SW480 (cell line): ENCODE data around the gene SRI.
"Not testable (repeated sequence)": the region's sequence is repeated elsewhere in the genome, so short reads cannot be mapped to it uniquely, and the experiment has no call there.

Source experiments
- DNase-seq: peaks from one replicate; pipeline ENCODE4 v3.0.0-alpha.2; 2016; ENCODE audit warnings: low spot score

SRI gene, protein sequence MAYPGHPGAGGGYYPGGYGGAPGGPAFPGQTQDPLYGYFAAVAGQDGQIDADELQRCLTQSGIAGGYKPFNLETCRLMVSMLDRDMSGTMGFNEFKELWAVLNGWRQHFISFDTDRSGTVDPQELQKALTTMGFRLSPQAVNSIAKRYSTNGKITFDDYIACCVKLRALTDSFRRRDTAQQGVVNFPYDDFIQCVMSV

GRCh38 chr7:88219781-88220747 is at the start of gene SRI:
SRI (minus strand) TSS chr7:88220038; CDS start chr7:88220026, 12 bp downstream.
- DNase-seq = peak; percentile 92

GRCh38 chr7:88269586-88269985 is 49.7 kb upstream of the SRI start:
- no peak for DNase-seq

DNA sequence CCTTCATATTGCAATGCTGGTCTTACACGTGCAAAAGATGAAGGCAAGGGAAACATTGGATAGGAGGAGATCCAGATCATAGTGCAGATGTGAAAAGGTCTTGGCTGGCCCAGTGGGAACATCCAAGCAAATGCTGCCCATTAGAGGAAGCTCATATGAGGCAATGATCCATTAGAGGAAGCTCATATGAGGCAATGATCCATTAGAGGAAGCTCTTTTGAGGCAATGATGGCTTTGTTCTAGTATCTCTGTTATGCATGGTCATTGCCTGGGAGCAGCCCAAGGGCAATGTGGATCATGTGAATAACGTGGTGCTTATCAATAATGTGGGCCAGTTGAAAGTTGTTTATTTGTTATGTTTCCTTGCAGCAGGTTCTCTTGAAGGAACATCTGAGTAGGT is 49.0 kb upstream of the SRI start:
- DNase-seq = no peak

DNA sequence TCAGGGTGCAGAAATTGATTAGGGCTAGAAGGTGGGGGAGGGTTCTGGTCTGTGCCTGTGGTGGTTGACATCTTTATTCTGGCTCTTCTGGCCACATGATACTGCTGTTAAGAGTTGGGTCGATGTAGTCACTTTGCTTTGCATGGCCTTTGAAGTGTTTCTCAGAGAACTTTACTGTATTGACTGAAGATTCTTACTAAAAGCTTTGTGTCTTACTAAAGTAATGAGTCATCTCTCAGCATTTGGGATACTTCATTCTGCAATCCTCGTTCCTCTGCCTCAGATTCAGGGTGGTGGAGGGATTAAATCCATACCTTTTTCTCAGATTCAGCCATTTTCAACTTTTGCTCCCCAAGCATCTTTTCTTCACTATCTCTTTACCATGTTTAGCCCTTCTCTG is 48.2 kb upstream of the SRI start:
- no peak for DNase-seq

DNA sequence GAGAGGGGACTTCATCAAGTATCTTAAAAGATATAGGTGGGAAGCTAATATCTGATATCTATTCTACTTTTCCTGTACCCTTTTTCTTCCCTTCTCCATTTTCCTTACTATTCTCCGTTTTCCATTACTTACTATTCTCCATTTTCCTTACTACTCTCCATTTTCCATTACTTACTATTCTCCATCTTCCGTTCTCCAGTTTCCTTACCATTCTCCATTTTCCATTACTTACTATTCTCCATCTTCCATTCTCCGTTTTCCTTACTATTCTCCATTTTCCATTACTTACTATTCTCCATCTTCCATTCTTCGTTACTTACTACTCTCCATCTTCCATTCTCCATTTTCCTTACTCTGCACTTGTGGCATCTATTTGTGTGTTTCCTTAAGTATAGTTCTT is 47.6 kb upstream of the SRI start:
- DNase-seq = no peak

DNA sequence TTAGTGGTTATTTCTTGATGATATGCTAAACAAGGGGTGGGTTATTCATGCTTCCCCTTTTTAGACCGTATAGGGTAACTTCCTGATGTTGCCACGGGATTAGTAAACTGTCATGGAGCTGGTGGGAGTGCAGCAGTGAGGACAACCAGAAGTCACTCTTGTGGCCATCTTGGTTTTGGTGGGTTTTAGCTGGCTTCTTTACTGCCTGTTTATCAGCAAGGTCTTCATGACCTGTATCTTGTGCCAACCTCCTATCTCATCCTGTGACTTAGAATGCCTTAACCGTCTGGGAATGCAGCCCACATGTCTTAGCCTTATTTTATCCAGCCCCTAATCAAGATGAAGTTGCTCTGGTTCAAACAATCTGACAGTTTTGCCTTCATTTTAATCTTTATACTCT is 45.1 kb upstream of the SRI start:
- not testable (repeated sequence) for DNase-seq

DNA sequence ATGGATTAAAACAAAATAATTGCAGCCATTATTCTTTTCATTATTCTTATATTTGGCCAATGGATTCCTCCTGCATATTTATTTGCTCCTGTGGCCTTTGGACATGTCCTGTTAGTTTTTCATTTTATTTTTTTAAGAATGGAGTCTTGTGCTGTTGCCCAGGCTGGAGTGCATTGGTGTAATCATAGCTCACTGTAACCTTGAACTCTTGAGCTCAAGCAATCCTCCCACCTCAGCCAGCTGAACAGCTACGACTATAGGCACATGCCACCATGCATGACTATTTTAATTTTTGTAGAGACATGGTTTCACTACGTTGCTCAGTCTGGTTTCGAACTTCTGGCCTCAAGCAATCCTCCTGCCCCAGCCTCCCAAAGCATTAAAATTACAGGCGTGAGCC is 42.7 kb upstream of the SRI start:
- no peak for DNase-seq

DNA sequence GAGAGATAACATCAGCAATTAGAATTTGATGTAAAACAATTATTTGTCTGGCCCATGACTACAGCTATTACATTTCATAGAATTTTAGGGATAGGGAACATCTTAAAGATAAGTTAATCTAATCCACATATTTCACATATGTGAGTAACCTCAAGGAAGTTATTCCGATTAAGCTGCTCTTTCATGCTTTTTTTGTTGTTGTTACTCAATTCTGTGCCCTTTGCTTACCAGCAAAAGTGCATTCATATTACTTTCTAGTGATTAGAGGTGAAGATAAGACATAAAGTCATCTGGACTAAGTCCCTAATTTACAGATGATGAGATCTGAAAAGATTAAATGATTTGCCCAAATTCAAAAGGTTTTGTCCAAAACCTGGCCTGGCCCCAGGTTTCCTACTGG is 40.9 kb upstream of the SRI start:
- DNase-seq = no peak

- DNase-seq = no peak
These were observed 40.0 kb upstream of the SRI start for GRCh38 chr7:88259656-88260380.

DNA sequence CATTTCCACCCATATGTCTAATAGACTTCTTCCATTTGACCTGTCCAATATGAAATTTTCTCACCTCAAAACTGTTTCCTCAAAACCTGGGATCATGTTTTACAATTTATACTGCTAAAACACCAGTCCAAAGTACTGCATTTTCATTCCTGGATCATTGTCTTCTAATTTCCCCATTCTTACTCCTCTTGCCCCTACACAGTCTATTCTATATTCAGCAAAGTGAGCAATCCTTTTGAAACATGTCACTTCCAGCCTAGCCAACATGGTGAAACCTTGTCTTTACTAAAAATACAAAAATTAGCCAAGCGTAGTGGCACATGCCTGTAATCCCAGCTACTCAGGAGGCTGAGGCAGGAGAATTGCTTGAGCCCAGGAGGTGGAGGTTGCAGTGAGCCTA is 38.5 kb upstream of the SRI start:
- DNase-seq = not testable (repeated sequence)

GRCh38 chr7:88256906-88257305 is 37.1 kb upstream of the SRI start:
- DNase-seq = no peak

DNA sequence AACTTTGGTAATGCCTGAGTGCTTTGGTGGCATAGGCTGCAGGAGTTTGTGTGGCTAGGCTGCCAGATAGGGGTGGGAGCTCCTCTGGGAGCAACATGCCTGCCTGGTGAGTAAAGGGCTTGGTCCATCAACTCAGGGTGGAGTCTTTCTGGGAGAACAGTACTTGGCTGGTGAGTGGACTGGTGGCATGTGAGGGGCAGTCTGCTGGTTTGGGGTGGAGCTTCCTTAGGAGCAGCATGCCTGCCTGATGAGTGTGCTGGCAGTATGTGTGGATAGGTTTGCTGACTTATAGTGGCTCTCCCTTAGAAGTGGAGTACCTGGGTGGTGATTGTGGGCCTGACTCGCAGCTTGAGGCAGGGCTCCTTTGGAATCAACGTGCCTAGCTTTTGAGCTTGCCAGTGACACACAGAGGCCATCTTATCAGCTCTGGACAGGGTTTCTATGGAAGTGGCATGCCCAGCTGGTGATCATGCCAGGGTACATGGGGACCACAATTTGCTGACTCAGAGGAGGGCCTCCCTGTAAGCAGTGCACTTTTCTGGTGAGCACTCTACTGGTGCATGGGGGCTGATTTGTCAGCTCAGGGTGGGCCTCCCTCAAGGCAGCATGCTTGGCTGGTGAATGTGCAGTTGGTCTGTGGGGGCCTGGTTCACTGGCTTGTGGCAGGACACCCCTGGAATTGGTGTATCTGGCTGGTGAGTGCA is 35.0 kb upstream of the SRI start:
- DNase-seq = peak; percentile 66

DNA sequence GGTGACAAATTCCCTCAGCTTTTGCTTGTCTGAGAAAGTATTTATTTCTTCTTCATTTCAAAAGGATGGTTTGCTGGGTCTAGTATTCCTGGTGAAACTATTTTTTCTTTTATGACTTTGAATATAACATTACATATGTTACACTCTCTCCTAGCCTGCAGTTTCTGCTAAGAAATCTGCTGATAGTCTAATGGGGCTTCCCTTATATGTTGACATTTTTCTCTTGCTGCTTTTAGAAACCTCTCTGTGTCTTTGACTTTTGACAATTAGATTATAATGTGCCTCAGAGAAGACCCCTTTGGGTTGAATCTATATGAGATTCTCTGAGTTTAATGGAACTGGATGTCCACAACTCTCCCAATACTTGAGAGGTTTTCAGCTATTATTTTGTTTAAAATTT is 33.8 kb upstream of the SRI start:
- DNase-seq = no peak

DNA sequence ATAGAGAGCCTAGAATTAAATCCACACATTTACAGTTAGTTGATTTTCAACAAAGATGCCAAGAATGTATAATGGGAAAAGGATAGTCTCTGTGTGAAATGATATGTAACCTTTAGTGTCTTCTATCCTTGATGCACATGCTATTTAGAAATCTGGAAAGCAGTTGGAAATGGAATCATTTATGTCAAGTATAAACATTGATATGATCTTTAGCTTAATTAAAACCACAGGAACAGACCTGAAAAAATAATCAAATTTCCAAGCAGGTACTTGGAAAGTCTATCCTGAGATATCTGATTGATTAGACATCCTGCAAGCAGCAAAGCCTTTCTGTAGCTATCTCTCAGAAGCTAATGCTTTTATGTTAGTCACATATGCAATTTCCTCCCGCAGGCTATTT is 24.4 kb upstream of the SRI start:
- DNase-seq = no peak

- DNase-seq = peak; percentile 79
These were observed 23.6 kb upstream of the SRI start for GRCh38 chr7:88243345-88243909.

DNA sequence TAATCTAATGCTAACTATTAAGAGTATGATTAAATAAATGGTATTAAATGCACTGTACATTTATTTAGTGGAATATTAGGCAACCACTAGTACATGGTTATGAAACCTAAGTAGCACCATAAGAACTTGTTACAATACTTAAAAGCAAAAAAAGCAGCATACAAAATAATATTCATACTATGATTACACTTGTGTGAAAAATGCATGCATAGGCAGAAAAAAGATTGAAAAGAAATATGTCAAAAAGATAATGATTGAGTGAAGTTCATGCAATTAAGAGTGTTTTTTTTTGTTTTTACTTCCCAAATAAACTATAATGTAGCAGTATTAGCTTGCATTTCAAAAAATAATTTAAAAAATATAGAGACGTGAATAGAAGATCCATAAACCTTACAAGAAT is 20.0 kb upstream of the SRI start:
- no peak for DNase-seq

DNA sequence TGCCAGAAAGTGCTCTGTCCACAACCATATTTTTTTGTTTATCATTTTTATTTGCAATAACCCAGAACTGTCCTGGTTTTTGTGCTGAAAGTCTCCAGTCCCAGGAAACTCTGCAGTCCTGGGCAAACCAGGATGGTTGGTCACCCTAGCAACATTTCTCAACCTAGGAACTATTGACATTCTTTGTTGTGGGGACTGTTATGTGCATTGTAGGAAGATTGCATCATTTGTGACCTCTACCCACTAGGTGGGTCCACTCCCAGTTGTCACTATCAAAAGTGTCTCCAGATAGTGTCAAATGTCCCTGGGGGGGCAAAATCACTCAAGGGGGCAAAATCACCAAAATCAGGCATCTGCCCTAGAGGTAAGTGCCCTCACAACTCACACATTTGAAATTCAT is 14.0 kb upstream of the SRI start:
- DNase-seq = peak; percentile 75

- no peak for DNase-seq
These were observed 10.8 kb upstream of the SRI start for GRCh38 chr7:88230646-88231045.

DNA sequence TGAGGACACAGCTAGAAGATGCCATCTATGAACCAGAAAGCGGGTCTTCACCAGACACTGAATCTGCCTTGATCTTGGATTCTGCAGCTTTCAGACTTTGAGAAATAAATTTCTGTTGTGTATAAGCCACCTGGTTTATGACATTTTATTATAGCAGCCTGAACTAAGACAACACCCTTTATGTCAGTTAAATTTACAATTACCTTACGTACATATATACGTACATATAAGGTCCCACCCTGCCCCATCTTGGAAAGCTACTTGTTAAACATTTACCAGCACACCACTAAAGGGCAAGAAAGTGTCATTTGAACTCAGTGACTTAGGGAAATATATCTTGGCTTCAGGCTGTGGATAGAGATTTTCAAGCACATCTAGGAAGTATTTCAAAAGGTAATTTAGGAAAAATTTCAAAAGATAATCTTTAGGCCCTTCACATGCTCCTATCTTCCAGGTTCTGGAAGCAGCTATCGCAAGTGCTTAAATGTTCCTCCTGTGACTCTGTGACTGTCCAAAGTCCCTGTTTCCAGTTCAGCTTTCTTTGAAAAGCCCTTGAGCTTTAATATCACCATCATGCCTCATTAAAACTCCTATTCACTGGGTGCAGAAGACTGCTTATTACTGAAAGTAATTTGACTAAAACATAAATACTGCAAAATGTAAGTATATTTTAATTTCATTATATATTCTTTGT is 9.6 kb upstream of the SRI start:
- no peak for DNase-seq

GRCh38 chr7:88226886-88227516 is 7.2 kb upstream of the SRI start:
- peak; percentile 90 for DNase-seq

GRCh38 chr7:88226201-88226600 is 6.4 kb upstream of the SRI start:
- no peak for DNase-seq
